K562 (cell line): ENCODE results near the gene FYB1. TPM values are rescaled to one million over a fixed set of nuclear protein-coding genes. Genes with fewer than 3 reads are reported as not detected.

ENCODE experiments used
- BACH1 ChIP-seq: fragments of 200-800 bp; sonication (Bioruptor generic); IDR thresholded peaks from 2 replicates; pipeline ENCODE4 v1.6.1; 2016; ENCODE audit warnings: missing genetic modification characterization, missing compliant biosample characterization
- C11orf30 ChIP-seq: fragments of 450-650 bp; IDR thresholded peaks from 2 replicates; pipeline ENCODE4 v1.6.1; 2016; ENCODE audit warnings: low read depth, mild to moderate bottlenecking
- CAMTA2 ChIP-seq: fragments of 250-450 bp; sonication (Bioruptor Pico); conservative IDR thresholded peaks from 2 replicates; pipeline ENCODE4 v1.5.1; 2022
- CBX2 ChIP-seq: fragments of 200-600 bp; sonication (generic); IDR thresholded peaks from one replicate; pipeline ENCODE4 v1.6.1; 2012; ENCODE audit warnings: mild to moderate bottlenecking, low read length, inconsistent platforms; ENCODE audit not compliant: insufficient read depth, poor library complexity, severe bottlenecking
- ELF1 ChIP-seq: fragments of 200-800 bp; sonication (Bioruptor generic); IDR thresholded peaks from 2 replicates; pipeline ENCODE4 v1.6.1; 2016; ENCODE audit warnings: missing genetic modification characterization, missing compliant biosample characterization
- ESRRB ChIP-seq: fragments of 250-450 bp; sonication (Bioruptor Pico); IDR thresholded peaks from 2 replicates; pipeline ENCODE4 v1.5.0; 2020; ENCODE audit warnings: mild to moderate bottlenecking, moderate library complexity, borderline replicate concordance
- IFI16 ChIP-seq: fragments of 250-450 bp; sonication (Bioruptor Pico); IDR thresholded peaks from 2 replicates; pipeline ENCODE4 v2.1.2; 2022; ENCODE audit warnings: mild to moderate bottlenecking, inconsistent platforms
- MYBL2 ChIP-seq, 2 experiments: fragments of 450-650 bp in 1 of 2; sonication (generic) in 1 of 2; formaldehyde crosslinking in 1 of 2; IDR thresholded peaks; 2 replicates each; pipeline versions ENCODE4 v1.6.1 to v1.8.1; 2017 to 2022; ENCODE audit warnings: borderline replicate concordance in 1 of 2, inconsistent platforms in 1 of 2, low read depth in 1 of 2, mild to moderate bottlenecking in 1 of 2, missing genetic modification reagents in 1 of 2, moderate library complexity in 1 of 2
- PCBP1 ChIP-seq: fragments of 200-400 bp; formaldehyde crosslinking; IDR thresholded peaks from 2 replicates; pipeline ENCODE4 v1.6.1; 2018; ENCODE audit warnings: mild to moderate bottlenecking, low read depth, low read length; ENCODE audit not compliant: poor library complexity, severe bottlenecking
- RFX5 ChIP-seq: IDR thresholded peaks from 2 replicates; pipeline ENCODE4 v1.6.1; 2011; ENCODE audit warnings: low read depth, mild to moderate bottlenecking, improper control_type of control experiment, low read length
- SIRT6 ChIP-seq: IDR thresholded peaks from one replicate; pipeline ENCODE4 v1.6.1; 2012; ENCODE audit warnings: low read depth, mild to moderate bottlenecking, control low read depth, inconsistent platforms, low read length, moderate library complexity
- THRA ChIP-seq: fragments of 450-650 bp; IDR thresholded peaks from 2 replicates; pipeline ENCODE4 v1.6.1; 2017; ENCODE audit warnings: mild to moderate bottlenecking, moderate library complexity
- U2AF2 ChIP-seq: fragments of 200-400 bp; formaldehyde crosslinking; optimal IDR thresholded peaks from 2 replicates; pipeline ENCODE3; 2017; ENCODE audit warnings: low read depth, mild to moderate bottlenecking, low read length
- XRCC5 ChIP-seq: fragments of 200-400 bp; formaldehyde crosslinking; IDR thresholded peaks from 2 replicates; pipeline ENCODE4 v1.6.1; 2017; ENCODE audit warnings: low read depth, mild to moderate bottlenecking, low read length
- ZFP1 ChIP-seq: fragments of 450-650 bp; formaldehyde crosslinking; IDR thresholded peaks from 2 replicates; pipeline ENCODE4 v1.4.0; 2020; ENCODE audit warnings: mild to moderate bottlenecking, mixed read lengths
- ZFP36 ChIP-seq: fragments of 150-350 bp; IDR thresholded peaks from 2 replicates; pipeline ENCODE4 v1.6.1; 2018; ENCODE audit warnings: low read length, low read depth; ENCODE audit not compliant: partially characterized antibody
- ZNF589 ChIP-seq: fragments of 200-800 bp; sonication (Bioruptor generic); IDR thresholded peaks from 2 replicates; pipeline ENCODE4 v1.6.1; 2016; ENCODE audit warnings: low read depth, missing genetic modification characterization, missing compliant biosample characterization
- polyA plus RNA-seq, 8 experiments: library from polyadenylated mRNA; depleted of rRNA in 4 of 8; stranded (reverse) in 5 of 8; unstranded in 3 of 8; fragments of >200 nt; fragmentation: Nextera tagmentation in 2 of 8; fragmentation: Illumina TruSeq in 1 of 8; extraction: Ambion mirVana in 2 of 8; extraction: Trizol in 1 of 8; gene quantifications; 2 replicates each; pipeline versions ENCODE4 v1.2.1 to v1.2.3, GENCODE V29; 2011 to 2014; ENCODE audit warnings: inconsistent platforms in 1 of 8, missing spikeins in 1 of 8
- total RNA-seq, 7 experiments: library from RNA; depleted of rRNA in 6 of 7; stranded (reverse); fragments of >200 nt in 6 of 7; fragmentation: Illumina TruSeq in 2 of 7; extraction: Trizol in 2 of 7; gene quantifications; 2 replicates each; pipeline versions ENCODE4 v1.2.1 to v1.2.3, GENCODE V29; 2011 to 2021; ENCODE audit warnings: low replicate concordance in 1 of 7
- TF ChIP-seq, protein P1 (sequence below): fragments of 450-650 bp; formaldehyde crosslinking; IDR thresholded peaks from 2 replicates; pipeline ENCODE4 v1.4.0; 2020; ENCODE audit warnings: mild to moderate bottlenecking, mixed read lengths
- TF ChIP-seq, protein P2 (sequence below): fragments of 250-450 bp; sonication (Bioruptor Pico); IDR thresholded peaks from 2 replicates; pipeline ENCODE4 v1.4.0; 2020; ENCODE audit warnings: mild to moderate bottlenecking, moderate library complexity, borderline replicate concordance
- TF ChIP-seq, protein P3 (sequence below), 3 experiments: fragments of 200-800 bp in 1 of 3; sonication (Bioruptor generic) in 1 of 3; sonication (generic) in 1 of 3; formaldehyde crosslinking in 1 of 3; IDR thresholded peaks; 2 replicates each; pipeline versions ENCODE4 v1.6.1 to v1.8.0; 2016 to 2022; ENCODE audit warnings: mild to moderate bottlenecking in 2 of 3, missing compliant biosample characterization in 2 of 3, missing genetic modification characterization in 2 of 3, missing genetic modification reagents in 1 of 3

The FYB1 gene
- total and polyA plus RNA-seq, 9 of the 15 experiments (the other 6 are each of a cell fraction or from before 2014, with no cell fraction given) = 4.7 to 31.5 (median 9.7) TPM

DNA sequence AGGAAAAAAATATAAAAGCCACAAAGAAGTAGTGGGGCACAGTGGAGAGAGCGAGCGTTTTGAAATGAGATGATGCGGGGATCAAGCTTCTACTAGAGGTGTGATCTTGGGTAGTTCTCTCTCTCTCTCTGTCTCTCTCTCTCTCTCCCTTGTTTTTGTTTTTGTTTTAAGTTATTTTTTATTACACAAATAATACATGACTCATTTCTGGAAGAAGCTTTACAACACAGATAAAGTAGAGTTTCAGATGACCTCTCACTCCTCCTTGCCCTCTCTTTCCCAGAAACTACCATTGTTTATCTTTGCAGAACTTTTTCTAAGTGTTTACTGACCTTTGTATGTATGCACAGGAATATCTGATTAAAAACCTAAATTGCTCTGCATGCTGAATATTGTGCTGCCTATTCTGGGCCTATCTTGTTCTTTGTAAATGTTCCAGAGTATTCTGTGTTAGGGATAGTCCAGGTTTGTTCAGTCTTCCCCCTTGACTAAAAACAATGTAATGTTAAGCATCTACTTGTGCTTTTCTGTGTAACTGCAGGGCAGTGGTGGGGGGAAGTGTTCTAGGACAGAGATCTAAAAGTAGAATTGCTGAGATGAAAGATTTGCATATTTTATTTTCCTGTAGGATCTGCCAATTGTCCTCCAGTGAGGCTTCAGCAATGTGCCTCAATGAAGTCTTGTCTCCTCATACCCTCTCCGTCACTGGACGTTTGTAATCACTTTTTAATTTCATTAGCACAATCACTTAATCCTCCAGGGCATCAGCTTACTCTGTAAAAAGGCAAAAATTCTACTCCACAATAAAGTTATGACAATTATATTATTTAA, 52.0 kb downstream of the FYB1 start (continued):
- TF ChIP-seq, protein P1, sequence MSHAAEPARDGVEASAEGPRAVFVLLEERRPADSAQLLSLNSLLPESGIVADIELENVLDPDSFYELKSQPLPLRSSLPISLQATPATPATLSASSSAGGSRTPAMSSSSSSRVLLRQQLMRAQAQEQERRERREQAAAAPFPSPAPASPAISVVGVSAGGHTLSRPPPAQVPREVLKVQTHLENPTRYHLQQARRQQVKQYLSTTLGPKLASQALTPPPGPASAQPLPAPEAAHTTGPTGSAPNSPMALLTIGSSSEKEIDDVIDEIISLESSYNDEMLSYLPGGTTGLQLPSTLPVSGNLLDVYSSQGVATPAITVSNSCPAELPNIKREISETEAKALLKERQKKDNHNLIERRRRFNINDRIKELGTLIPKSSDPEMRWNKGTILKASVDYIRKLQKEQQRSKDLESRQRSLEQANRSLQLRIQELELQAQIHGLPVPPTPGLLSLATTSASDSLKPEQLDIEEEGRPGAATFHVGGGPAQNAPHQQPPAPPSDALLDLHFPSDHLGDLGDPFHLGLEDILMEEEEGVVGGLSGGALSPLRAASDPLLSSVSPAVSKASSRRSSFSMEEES (CRISPR knock-in tag) = no peak
- TF ChIP-seq CAMTA2 (CRISPR knock-in tag) (no peak), C11orf30 (no peak), ZNF589 (no peak), RFX5 (no peak), SIRT6 (no peak), CBX2 (no peak), ZFP1 (CRISPR knock-in tag) (no peak), XRCC5 (no peak), ELF1 (tag) (no peak), IFI16 (CRISPR knock-in tag) (no peak), THRA (no peak), ESRRB (CRISPR knock-in tag) (no peak), PCBP1 (no peak), U2AF2 (no peak), ZFP36 (peak; percentile 56), BACH1 (no peak), MYBL2 (IDR thresholded peaks at IDR 0.05; ENCODE audit: low read depth) (no peak), MYBL2 (CRISPR knock-in tag; IDR thresholded peaks at IDR 0.05; ENCODE audit: borderline replicate concordance) (no peak)
- TF ChIP-seq, protein P2, sequence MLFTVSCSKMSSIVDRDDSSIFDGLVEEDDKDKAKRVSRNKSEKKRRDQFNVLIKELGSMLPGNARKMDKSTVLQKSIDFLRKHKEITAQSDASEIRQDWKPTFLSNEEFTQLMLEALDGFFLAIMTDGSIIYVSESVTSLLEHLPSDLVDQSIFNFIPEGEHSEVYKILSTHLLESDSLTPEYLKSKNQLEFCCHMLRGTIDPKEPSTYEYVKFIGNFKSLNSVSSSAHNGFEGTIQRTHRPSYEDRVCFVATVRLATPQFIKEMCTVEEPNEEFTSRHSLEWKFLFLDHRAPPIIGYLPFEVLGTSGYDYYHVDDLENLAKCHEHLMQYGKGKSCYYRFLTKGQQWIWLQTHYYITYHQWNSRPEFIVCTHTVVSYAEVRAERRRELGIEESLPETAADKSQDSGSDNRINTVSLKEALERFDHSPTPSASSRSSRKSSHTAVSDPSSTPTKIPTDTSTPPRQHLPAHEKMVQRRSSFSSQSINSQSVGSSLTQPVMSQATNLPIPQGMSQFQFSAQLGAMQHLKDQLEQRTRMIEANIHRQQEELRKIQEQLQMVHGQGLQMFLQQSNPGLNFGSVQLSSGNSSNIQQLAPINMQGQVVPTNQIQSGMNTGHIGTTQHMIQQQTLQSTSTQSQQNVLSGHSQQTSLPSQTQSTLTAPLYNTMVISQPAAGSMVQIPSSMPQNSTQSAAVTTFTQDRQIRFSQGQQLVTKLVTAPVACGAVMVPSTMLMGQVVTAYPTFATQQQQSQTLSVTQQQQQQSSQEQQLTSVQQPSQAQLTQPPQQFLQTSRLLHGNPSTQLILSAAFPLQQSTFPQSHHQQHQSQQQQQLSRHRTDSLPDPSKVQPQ (CRISPR knock-in tag) = no peak
- TF ChIP-seq, protein P3, sequence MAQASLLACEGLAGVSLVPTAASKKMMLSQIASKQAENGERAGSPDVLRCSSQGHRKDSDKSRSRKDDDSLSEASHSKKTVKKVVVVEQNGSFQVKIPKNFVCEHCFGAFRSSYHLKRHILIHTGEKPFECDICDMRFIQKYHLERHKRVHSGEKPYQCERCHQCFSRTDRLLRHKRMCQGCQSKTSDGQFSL (CRISPR knock-in tag; IDR thresholded peaks at IDR 0.05) = no peak
- TF ChIP-seq, protein P3 (tag; IDR thresholded peaks at IDR 0.05) = no peak
